Panc1 (cell line): ENCODE data around the gene MN1. TPM values are rescaled to one million over a fixed set of nuclear protein-coding genes. Genes with fewer than 3 reads are reported as not detected.

Experiments used
- ATAC-seq: fragments of 200-7000 bp; cut with Tn5 transposase; 2 replicates; pipeline ENCODE4 v1.9.1; 2020; ENCODE audit warnings: mild to moderate bottlenecking, moderate library complexity
- BruUV-seq: library from RNA; stranded (reverse); fragments of 400-500 nt; replicated peaks from 2 replicates; lab custom pipeline; 2021; lab: Mats Ljungman, UMichigan
- CTCF ChIA-PET: fragments of 300-600 bp; sonication (Branson Sonifier 250); formaldehyde crosslinking; loops from one replicate; lab custom pipeline; 2022; ENCODE audit warnings: antibody characterized with exemption; lab: Charles Lee
- POLR2A ChIA-PET: fragments of 300-600 bp; sonication (Branson Sonifier 250); formaldehyde crosslinking; loops from one replicate; lab custom pipeline; 2022; ENCODE audit warnings: antibody characterized with exemption; lab: Charles Lee
- DNase-seq: peaks from one replicate; pipeline ENCODE4 v3.0.0-alpha.2; 2010; ENCODE audit warnings: low read depth, low spot score
- H3K27ac ChIP-seq: 2 replicates; pipeline ENCODE4 v1.5.1; 2011; ENCODE audit warnings: mild to moderate bottlenecking, low read length, inconsistent platforms
- H3K27me3 ChIP-seq: fragments of 200-500 bp; sonication (Bioruptor generic); 2 replicates; pipeline ENCODE4 v1.6.0; 2014; ENCODE audit warnings: low read length, inconsistent platforms; ENCODE audit not compliant: control insufficient read depth, insufficient read depth
- H3K36me3 ChIP-seq: fragments of 200-500 bp; sonication (Bioruptor generic); 2 replicates; pipeline ENCODE4 v1.5.1; 2014; ENCODE audit warnings: inconsistent platforms, mild to moderate bottlenecking, low read length, moderate library complexity; ENCODE audit not compliant: control insufficient read depth, insufficient read depth
- H3K4me1 ChIP-seq: 2 replicates; pipeline ENCODE4 v1.5.1; 2011; ENCODE audit warnings: inconsistent platforms, mild to moderate bottlenecking, low read length, moderate library complexity; ENCODE audit not compliant: control insufficient read depth, insufficient read depth
- H3K4me3 ChIP-seq, 2 experiments: 2 replicates each; pipeline ENCODE4 v1.5.1; 2011 to 2012; ENCODE audit warnings: low read depth in 2 of 2, low read length in 2 of 2, mild to moderate bottlenecking in 2 of 2, inconsistent platforms in 1 of 2, moderate library complexity in 1 of 2
- H3K9me3 ChIP-seq: fragments of 200-500 bp; sonication (Bioruptor generic); 2 replicates; pipeline ENCODE4 v1.5.1; 2014; ENCODE audit warnings: low read depth, mild to moderate bottlenecking, inconsistent platforms, low read length, moderate library complexity; ENCODE audit not compliant: control insufficient read depth, insufficient read depth
- CTCF ChIP-seq: fragments of 450-650 bp; IDR thresholded peaks from 2 replicates; pipeline ENCODE4 v1.5.1; 2017; ENCODE audit warnings: mild to moderate bottlenecking
- POLR2AphosphoS5 ChIP-seq: IDR thresholded peaks from 2 replicates; pipeline ENCODE4 v1.6.1; 2012; ENCODE audit warnings: mild to moderate bottlenecking, low read depth, low read length, moderate library complexity
- REST ChIP-seq, 2 experiments: IDR thresholded peaks; 2 replicates each; pipeline ENCODE4 v1.6.1; 2011 to 2012; ENCODE audit warnings: low read depth in 2 of 2, control low read depth in 1 of 2, low read length in 1 of 2, mild to moderate bottlenecking in 1 of 2, moderate library complexity in 1 of 2; ENCODE audit not compliant: insufficient read depth in 1 of 2
- SIN3A ChIP-seq: IDR thresholded peaks from 2 replicates; pipeline ENCODE4 v1.6.1; 2012; ENCODE audit warnings: low read depth, mild to moderate bottlenecking, low read length, moderate library complexity, borderline replicate concordance; ENCODE audit not compliant: insufficient read depth
- TCF7L2 ChIP-seq: IDR thresholded peaks from 2 replicates; pipeline ENCODE4 v1.6.1; 2011; ENCODE audit warnings: mild to moderate bottlenecking, low read depth, low read length, inconsistent platforms
- in situ Hi-C: cut with HindIII; loops from 2 replicates; pipeline ENCODE4 v1.10.0; 2016; ENCODE audit warnings: low sequenced_read_pairs, low pct_unique_long_range_greater_than_20kb
- intact Hi-C: fragments of 100-400 bp; cut with micrococcal nuclease; formaldehyde crosslinking; loops from one replicate; pipeline ENCODE4 v1.10.0; 2022; ENCODE audit not compliant: unreplicated experiment
- total RNA-seq: library from RNA; stranded (reverse); gene quantifications from one replicate; pipeline ENCODE4 v1.2.1, GENCODE V29; 2021; ENCODE audit not compliant: unreplicated experiment

Gene MN1
- total RNA-seq, 1 experiment from 2014 or later = 0.51 TPM

- ChIA-PET CTCF (no interaction called here), POLR2A (no interaction called here)
- no peak for ATAC-seq
- no peaks in the 10 kb centered on the region for H3K9me3 ChIP-seq
- no peak overlapping the region for H3K4me3 ChIP-seq
- H3K27ac ChIP-seq = no peak overlapping the region
- TF ChIP-seq CTCF = no peak
- no peak for TF ChIP-seq SIN3A
- TF ChIP-seq POLR2AphosphoS5 = no peak
- no peak for TF ChIP-seq TCF7L2
- TF ChIP-seq REST (IDR thresholded peaks at IDR 0.05; ENCODE audit: insufficient read depth in 1 of 2, low read depth in 2 of 2, low read length in 1 of 2) = no peak
- intact Hi-C loops (no loop called here), in situ Hi-C loops (no loop called here)
- H3K4me1 ChIP-seq = no peaks in the 10 kb centered on the region
- H3K27me3 ChIP-seq = no peaks in the 10 kb centered on the region
- BruUV-seq = no TSS peak
- H3K36me3 ChIP-seq = no peaks in the 10 kb centered on the region
- DNase-seq = no peak
Measured at GRCh38 chr22:27724709-27725108, 76.8 kb downstream of the MN1 start.

- Histone ChIP-seq H3K4me1 (no peaks in the 10 kb centered on the region), H3K4me3 (no peak overlapping the region), H3K27ac (no peak overlapping the region), H3K9me3 (no peaks in the 10 kb centered on the region), H3K27me3 (no peaks in the 10 kb centered on the region), H3K36me3 (no peaks in the 10 kb centered on the region)
- TF ChIP-seq CTCF = no peak
- TF ChIP-seq REST (IDR thresholded peaks at IDR 0.05; ENCODE audit: insufficient read depth in 1 of 2, low read depth in 2 of 2, low read length in 1 of 2) = no peak
- TF ChIP-seq POLR2AphosphoS5 = no peak
- no peak for TF ChIP-seq SIN3A
- ChIA-PET POLR2A (no interaction called here), CTCF (no interaction called here)
- in situ Hi-C loops = no loop called here
- intact Hi-C loops = no loop called here
- BruUV-seq = no TSS peak
- ATAC-seq (no peak), DNase-seq (no peak)
Measured at GRCh38 chr22:27724157-27724556, 77.4 kb downstream of the MN1 start.
